GM20000 (cell line): ENCODE data around the gene NPHP4.
"Not testable (repeated sequence)": the region's sequence is repeated elsewhere in the genome, so short reads cannot be mapped to it uniquely, and the experiment has no call there.

Experiments
- DNase-seq: peaks from one replicate; pipeline ENCODE4 v3.0.0; 2012; ENCODE audit warnings: low spot score
- CTCF ChIP-seq: IDR thresholded peaks from 2 replicates; pipeline ENCODE4 v1.5.1; 2012; ENCODE audit warnings: mild to moderate bottlenecking, control low read depth; ENCODE audit errors: extremely low read depth, missing control alignments

Gene NPHP4

GRCh38 chr1:6022193-6022592 lies 30.0 kb upstream of the NPHP4 start:
- no peak for DNase-seq
- TF ChIP-seq CTCF: no peak

- no peak for TF ChIP-seq CTCF
- no peak for DNase-seq
Measured at GRCh38 chr1:6019166-6019845, 27.1 kb upstream of the NPHP4 start.

- DNase-seq: not testable (repeated sequence)
Measured at GRCh38 chr1:6017654-6018053, 25.4 kb upstream of the NPHP4 start.

- no peak for DNase-seq
- no peak for TF ChIP-seq CTCF
Measured at GRCh38 chr1:6016191-6016865, 24.1 kb upstream of the NPHP4 start.

- DNase-seq: no peak
- no peak for TF ChIP-seq CTCF
Measured at GRCh38 chr1:6014130-6014999, 22.1 kb upstream of the NPHP4 start.

GRCh38 chr1:6013491-6013890 lies 21.3 kb upstream of the NPHP4 start:
- DNase-seq: no peak
- TF ChIP-seq CTCF: no peak

- no peak for TF ChIP-seq CTCF
Measured at GRCh38 chr1:6012529-6013318, 20.5 kb upstream of the NPHP4 start.

More at GRCh38 chr1:6012529-6013318, 20.5 kb upstream of the NPHP4 start:
- DNase-seq: no peak
